IMR-90 (cell line): Measurements from ENCODE around the gene HPCAL4. TPM values are rescaled to one million over a fixed set of nuclear protein-coding genes. Genes with fewer than 3 reads are reported as not detected.

Source experiments
- ATAC-seq: fragments of 200-7000 bp; cut with Tn5 transposase; 2 replicates; pipeline ENCODE4 v1.9.1; 2020; ENCODE audit warnings: low read depth, mild to moderate bottlenecking, moderate library complexity
- BruUV-seq: library from RNA; stranded (reverse); fragments of 400-500 nt; replicated peaks from 2 replicates; lab custom pipeline; 2021; lab: Mats Ljungman, UMichigan
- CTCF ChIA-PET: fragments of 300-600 bp; formaldehyde crosslinking; extraction: SDS; loops from one replicate; lab custom pipeline; 2021; ENCODE audit warnings: antibody characterized with exemption; lab: Yijun Ruan, JAX
- POLR2A ChIA-PET: fragments of 300-600 bp; sonication (Branson Sonifier 250); formaldehyde crosslinking; loops from one replicate; lab custom pipeline; 2022; ENCODE audit warnings: antibody characterized with exemption; ENCODE audit not compliant: unreplicated experiment; lab: Charles Lee
- DNase-seq: peaks from one replicate; pipeline ENCODE4 v3.0.0; 2013
- H2AFZ ChIP-seq: replicated peaks from 2 replicates; pipeline ENCODE3; 2013; ENCODE audit warnings: low read length, mild to moderate bottlenecking; ENCODE audit not compliant: poor library complexity
- H2AK5ac ChIP-seq: 2 replicates; pipeline ENCODE4 v1.6.1; 2013; ENCODE audit warnings: low read depth, low read length, inconsistent platforms
- H2AK9ac ChIP-seq: replicated peaks from 2 replicates; pipeline ENCODE3; 2013; ENCODE audit warnings: mild to moderate bottlenecking, low read depth, low read length, moderate library complexity; ENCODE audit not compliant: poor library complexity
- H2BK120ac ChIP-seq: 2 replicates; pipeline ENCODE4 v1.6.1; 2013; ENCODE audit warnings: low read depth, low read length, inconsistent platforms
- H2BK15ac ChIP-seq: 3 replicates; pipeline ENCODE4 v1.6.1; 2013; ENCODE audit warnings: low read depth, low read length, inconsistent platforms
- H2BK20ac ChIP-seq: 2 replicates; pipeline ENCODE4 v1.6.1; 2013; ENCODE audit warnings: low read depth, mild to moderate bottlenecking, inconsistent platforms, low read length, moderate library complexity
- H2BK5ac ChIP-seq: 2 replicates; pipeline ENCODE4 v1.6.1; 2013; ENCODE audit warnings: mild to moderate bottlenecking, low read depth, low read length, inconsistent platforms; ENCODE audit not compliant: poor library complexity, severe bottlenecking
- H3K14ac ChIP-seq: replicated peaks from 2 replicates; pipeline ENCODE4 v1.6.1; 2013; ENCODE audit warnings: low read depth, low read length, inconsistent platforms
- H3K18ac ChIP-seq: 2 replicates; pipeline ENCODE4 v1.6.1; 2013; ENCODE audit warnings: low read depth, low read length, control low read depth
- H3K23ac ChIP-seq: 2 replicates; pipeline ENCODE4 v1.6.1; 2013; ENCODE audit warnings: low read depth, low read length, inconsistent platforms
- H3K27ac ChIP-seq: 2 replicates; pipeline ENCODE4 v1.5.1; 2013; ENCODE audit warnings: mild to moderate bottlenecking, control low read depth, low read length; ENCODE audit not compliant: insufficient read depth
- H3K27me3 ChIP-seq: 2 replicates; pipeline ENCODE4 v1.6.1; 2013; ENCODE audit warnings: low read length; ENCODE audit not compliant: control insufficient read depth, insufficient read depth
- H3K36me3 ChIP-seq: 2 replicates; pipeline ENCODE4 v1.6.1; 2013; ENCODE audit warnings: low read length, mixed read lengths; ENCODE audit not compliant: control insufficient read depth, insufficient read depth
- H3K4ac ChIP-seq: 2 replicates; pipeline ENCODE4 v1.6.1; 2013; ENCODE audit warnings: low read depth, low read length, inconsistent platforms
- H3K4me1 ChIP-seq: 2 replicates; pipeline ENCODE4 v1.6.1; 2013; ENCODE audit warnings: low read length, mixed read lengths; ENCODE audit not compliant: control insufficient read depth, insufficient read depth
- H3K4me2 ChIP-seq: 2 replicates; pipeline ENCODE4 v1.6.1; 2013; ENCODE audit warnings: low read depth, mild to moderate bottlenecking, control low read depth, low read length, moderate library complexity
- H3K4me3 ChIP-seq: 2 replicates; pipeline ENCODE4 v1.5.1; 2013; ENCODE audit warnings: low read depth, mild to moderate bottlenecking, control low read depth, low read length, moderate library complexity; ENCODE audit not compliant: insufficient read depth
- H3K56ac ChIP-seq: 2 replicates; pipeline ENCODE4 v1.6.1; 2013; ENCODE audit warnings: low read length, inconsistent platforms; ENCODE audit not compliant: insufficient read depth; ENCODE audit errors: extremely low read depth
- H3K79me1 ChIP-seq, 2 experiments: 2 replicates each; pipeline ENCODE4 v1.6.1; 2013; ENCODE audit warnings: low read length in 2 of 2, inconsistent platforms in 1 of 2, low read depth in 1 of 2
- H3K9ac ChIP-seq: 2 replicates; pipeline ENCODE4 v1.6.1; 2013; ENCODE audit warnings: low read depth, low read length, control low read depth
- H3K9me1 ChIP-seq: 2 replicates; pipeline ENCODE4 v1.6.1; 2013; ENCODE audit warnings: low read length, inconsistent platforms; ENCODE audit not compliant: insufficient read depth
- H3K9me3 ChIP-seq: 2 replicates; pipeline ENCODE4 v1.6.1; 2013; ENCODE audit warnings: low read length; ENCODE audit not compliant: control insufficient read depth, insufficient read depth
- H4K20me1 ChIP-seq: 2 replicates; pipeline ENCODE4 v1.6.1; 2013; ENCODE audit warnings: low read length, inconsistent platforms; ENCODE audit not compliant: insufficient read depth
- H4K5ac ChIP-seq: 2 replicates; pipeline ENCODE4 v1.6.1; 2013; ENCODE audit warnings: mild to moderate bottlenecking, low read depth, low read length, control low read depth
- H4K8ac ChIP-seq, 2 experiments: 2 replicates each; pipeline ENCODE4 v1.6.1; 2013; ENCODE audit warnings: low read depth in 2 of 2, low read length in 2 of 2, control low read depth in 1 of 2, inconsistent platforms in 1 of 2
- H4K91ac ChIP-seq: 2 replicates; pipeline ENCODE4 v1.6.1; 2013; ENCODE audit warnings: low read depth, low read length, inconsistent platforms; ENCODE audit not compliant: insufficient read depth
- BHLHE40 ChIP-seq: fragments of 150-350 bp; IDR thresholded peaks from 2 replicates; pipeline ENCODE4 v1.6.1; 2016; ENCODE audit warnings: mild to moderate bottlenecking, low read depth, low read length
- CHD1 ChIP-seq: IDR thresholded peaks from 2 replicates; pipeline ENCODE4 v1.6.1; 2012; ENCODE audit warnings: low read depth, low read length, improper control_type of control experiment
- ELK1 ChIP-seq: fragments of 150-350 bp; IDR thresholded peaks from 2 replicates; pipeline ENCODE4 v1.6.1; 2016; ENCODE audit warnings: low read depth, mild to moderate bottlenecking, low read length, moderate library complexity, borderline replicate concordance
- MAZ ChIP-seq: IDR thresholded peaks from 2 replicates; pipeline ENCODE4 v1.6.1; 2012; ENCODE audit warnings: low read depth, mild to moderate bottlenecking, low read length, improper control_type of control experiment, moderate library complexity, borderline replicate concordance
- MXI1 ChIP-seq: IDR thresholded peaks from 2 replicates; pipeline ENCODE4 v1.6.1; 2012; ENCODE audit warnings: low read depth, mild to moderate bottlenecking, low read length, moderate library complexity, borderline replicate concordance
- POLR2A ChIP-seq: IDR thresholded peaks from 2 replicates; pipeline ENCODE4 v1.6.1; 2012; ENCODE audit warnings: mild to moderate bottlenecking, low read depth, low read length
- RFX5 ChIP-seq: IDR thresholded peaks from 2 replicates; pipeline ENCODE4 v1.8.0; 2012; ENCODE audit warnings: low read depth, mild to moderate bottlenecking, low read length, moderate library complexity
- SMC3 ChIP-seq: fragments of 150-350 bp; IDR thresholded peaks from 2 replicates; pipeline ENCODE4 v1.6.1; 2016; ENCODE audit warnings: low read depth, mild to moderate bottlenecking, antibody characterized with exemption, low read length, moderate library complexity
- WGBS, 2 experiments: methylation state at CpG; one replicate each; pipeline versions ENCODE4 v1.1.5 to v1.1.7; 2013; ENCODE audit warnings: missing lambda C conversion rate in 2 of 2; ENCODE audit not compliant: insufficient read length in 1 of 2; ENCODE audit errors: extremely low coverage in 2 of 2; 5-methylcytosine and 5-hydroxymethylcytosine counted together
- dilution Hi-C: fragments of 300-500 bp; cut with HindIII; formaldehyde crosslinking; loops from one replicate; pipeline ENCODE4 v1.14.3; 2018; ENCODE audit warnings: low sequenced_read_pairs; ENCODE audit not compliant: unreplicated experiment
- in situ Hi-C: fragments of 300-500 bp; cut with MboI; formaldehyde crosslinking; loops from 3 replicates; pipeline ENCODE4 v1.14.3; 2019; ENCODE audit warnings: low sequenced_read_pairs, inconsistent platforms, mixed read lengths
- intact Hi-C: fragments of 100-400 bp; cut with micrococcal nuclease; formaldehyde crosslinking; loops from 2 replicates; pipeline ENCODE4 v1.10.0; 2022
- polyA plus RNA-seq, 3 experiments: library from polyadenylated mRNA; depleted of rRNA; stranded (reverse); fragments of >200 nt; gene quantifications; 2 replicates each; pipeline ENCODE4 v1.2.3, GENCODE V29; 2012; ENCODE audit warnings: low replicate concordance in 1 of 3
- total RNA-seq: library from RNA; depleted of rRNA; stranded (reverse); fragments of >200 nt; gene quantifications from 2 replicates; pipeline ENCODE4 v1.2.3, GENCODE V29; 2012

The HPCAL4 gene
- total and polyA plus RNA-seq, 2 of the 4 experiments (the other 2 are of a cell fraction), result 0.02 TPM; not detected in 1

GRCh38 chr1:39707506-39707905 is 16.3 kb upstream of the HPCAL4 start:
- H3K4me2 ChIP-seq, result no peak overlapping the region
- no peaks in the 10 kb centered on the region for H3K79me1 ChIP-seq
- in situ Hi-C loops (no loop called here), intact Hi-C loops (no loop called here), dilution Hi-C loops (no loop called here)
- no peak overlapping the region for H3K27ac ChIP-seq
- H2BK120ac ChIP-seq, result no peak overlapping the region
- no peaks in the 10 kb centered on the region for H4K20me1 ChIP-seq
- H4K5ac ChIP-seq, result no peak overlapping the region
- H2BK15ac ChIP-seq, result no peak overlapping the region
- no peaks in the 10 kb centered on the region for H3K36me3 ChIP-seq
- no peak overlapping the region for H2BK20ac ChIP-seq
- no peak overlapping the region for H4K91ac ChIP-seq
- H2BK5ac ChIP-seq, result no peak overlapping the region
- no CpG with 5 or more reads among the region's 4 CpGs for WGBS, 2 experiments
- H2AFZ ChIP-seq, result no peak overlapping the region
- H2AK9ac ChIP-seq, result no peak overlapping the region
- TF ChIP-seq RFX5, result no peak
- TF ChIP-seq ELK1, result no peak
- TF ChIP-seq MXI1, result no peak
- no peak for TF ChIP-seq POLR2A
- TF ChIP-seq MAZ, result no peak
- TF ChIP-seq SMC3, result no peak
- no peak for TF ChIP-seq BHLHE40
- TF ChIP-seq CHD1, result no peak
- no peak overlapping the region for H3K14ac ChIP-seq
- peaks cover 63% of the 10 kb centered on the region for H3K27me3 ChIP-seq
- no TSS peak for BruUV-seq
- no peak overlapping the region for H3K9ac ChIP-seq
- POLR2A ChIA-PET, result no interaction called here
- no peak overlapping the region for H2AK5ac ChIP-seq
- no peaks in the 10 kb centered on the region for H3K9me3 ChIP-seq
- no peaks in the 10 kb centered on the region for H3K4me1 ChIP-seq
- no peak overlapping the region for H4K8ac ChIP-seq
- H3K56ac ChIP-seq, result no peak overlapping the region
- H3K4ac ChIP-seq, result no peak overlapping the region
- no peak overlapping the region for H3K23ac ChIP-seq
- H3K9me1 ChIP-seq, result no peaks in the 10 kb centered on the region
- no peak overlapping the region for H3K4me3 ChIP-seq
- no peak for ATAC-seq
- H3K18ac ChIP-seq, result no peak overlapping the region
- no peak for DNase-seq
- CTCF ChIA-PET, result no interaction called here
